DOHH2 (cell line): ENCODE measurements around the gene ADAMTSL1.

Experiments used
- H3F3A ChIP-seq: fragments of 200-600 bp; sonication (generic), shearing (Covaris generic); 2 replicates; pipeline ENCODE4 v1.6.0; 2016; ENCODE audit warnings: antibody characterized with exemption, mild to moderate bottlenecking; ENCODE audit not compliant: control insufficient read depth, insufficient read depth
- H3K27ac ChIP-seq: fragments of 200-600 bp; sonication (generic); 2 replicates; pipeline ENCODE4 v1.5.1; 2014; ENCODE audit warnings: low read depth, mild to moderate bottlenecking, low read length, moderate library complexity
- H3K27me3 ChIP-seq: fragments of 200-600 bp; sonication (generic); 2 replicates; pipeline ENCODE4 v1.6.1; 2014; ENCODE audit warnings: mild to moderate bottlenecking, low read length, mixed read lengths; ENCODE audit not compliant: control insufficient read depth
- H3K36me3 ChIP-seq: fragments of 200-600 bp; sonication (generic); 2 replicates; pipeline ENCODE4 v1.6.1; 2014; ENCODE audit warnings: mild to moderate bottlenecking, low read length, moderate library complexity, mixed read lengths; ENCODE audit not compliant: control insufficient read depth
- H3K4me1 ChIP-seq: fragments of 200-600 bp; sonication (generic); 2 replicates; pipeline ENCODE4 v1.6.1; 2014; ENCODE audit warnings: mild to moderate bottlenecking, low read length, mixed read lengths; ENCODE audit not compliant: control insufficient read depth
- H3K4me2 ChIP-seq: fragments of 200-600 bp; sonication (generic); 2 replicates; pipeline ENCODE4 v1.6.0; 2014; ENCODE audit warnings: mild to moderate bottlenecking, low read length, moderate library complexity
- H3K4me3 ChIP-seq: fragments of 200-600 bp; sonication (generic); 2 replicates; pipeline ENCODE4 v1.5.1; 2014; ENCODE audit warnings: mild to moderate bottlenecking, low read length, mixed read lengths
- H3K79me2 ChIP-seq: fragments of 200-600 bp; sonication (generic); 2 replicates; pipeline ENCODE4 v1.6.1; 2014; ENCODE audit warnings: mild to moderate bottlenecking, low read length, mixed read lengths; ENCODE audit not compliant: control insufficient read depth
- H3K9me2 ChIP-seq: fragments of 200-600 bp; sonication (generic); replicated peaks from 2 replicates; pipeline ENCODE4 v1.6.1; 2014; ENCODE audit warnings: mild to moderate bottlenecking, low read length, mixed read lengths; ENCODE audit not compliant: control insufficient read depth
- H3K9me3 ChIP-seq: fragments of 200-600 bp; sonication (generic); 2 replicates; pipeline ENCODE4 v1.6.1; 2014; ENCODE audit warnings: antibody characterized with exemption, low read length, mixed read lengths; ENCODE audit not compliant: control insufficient read depth, insufficient read depth
- H4K20me1 ChIP-seq: fragments of 200-600 bp; sonication (generic); 2 replicates; pipeline ENCODE4 v1.6.0; 2014; ENCODE audit warnings: low read depth, mild to moderate bottlenecking, antibody characterized with exemption, low read length, moderate library complexity; ENCODE audit not compliant: control insufficient read depth, insufficient read depth
- CTCF ChIP-seq: fragments of 200-600 bp; sonication (generic); IDR thresholded peaks from one replicate; pipeline ENCODE4 v1.5.1; 2014; ENCODE audit warnings: antibody characterized with exemption, mild to moderate bottlenecking, low read depth, low read length; ENCODE audit not compliant: poor library complexity, severe bottlenecking
- EZH2phosphoT487 ChIP-seq: fragments of 200-600 bp; sonication (generic); IDR thresholded peaks from 2 replicates; pipeline ENCODE4 v1.6.1; 2017; ENCODE audit warnings: borderline replicate concordance, mild to moderate bottlenecking, antibody characterized with exemption, low read length, moderate library complexity, mixed read lengths

The ADAMTSL1 gene

GRCh38 chr9:18795947-18796671 is 322.2 kb downstream of the ADAMTSL1 start:
- Histone ChIP-seq H3F3A (no peaks in the 10 kb centered on the region), H3K27me3 (no peaks in the 10 kb centered on the region; the same call in 1 of the 2 replicates), H3K4me1 (no peaks in the 10 kb centered on the region), H3K27ac (no peak overlapping the region), H3K36me3 (no peaks in the 10 kb centered on the region), H3K79me2 (no peaks in the 10 kb centered on the region), H4K20me1 (no peaks in the 10 kb centered on the region), H3K9me3 (no peaks in the 10 kb centered on the region), H3K9me2 (no peaks in the 10 kb centered on the region), H3K4me2 (no peak overlapping the region), H3K4me3 (no peak overlapping the region)
- TF ChIP-seq CTCF (no peak), EZH2phosphoT487 (no peak)

GRCh38 chr9:18796696-18797270 is 322.8 kb downstream of the ADAMTSL1 start:
- Histone ChIP-seq H4K20me1 (no peaks in the 10 kb centered on the region), H3K36me3 (no peaks in the 10 kb centered on the region), H3K4me1 (no peaks in the 10 kb centered on the region), H3K4me2 (no peak overlapping the region), H3K79me2 (no peaks in the 10 kb centered on the region), H3F3A (no peaks in the 10 kb centered on the region), H3K27ac (no peak overlapping the region), H3K9me3 (no peaks in the 10 kb centered on the region), H3K4me3 (no peak overlapping the region), H3K27me3 (no peaks in the 10 kb centered on the region; the same call in 1 of the 2 replicates), H3K9me2 (no peaks in the 10 kb centered on the region)
- TF ChIP-seq EZH2phosphoT487 (no peak), CTCF (no peak)

- H3K4me2 ChIP-seq, result no peak overlapping the region
- TF ChIP-seq EZH2phosphoT487, result no peak
- TF ChIP-seq CTCF, result no peak
- H4K20me1 ChIP-seq, result no peaks in the 10 kb centered on the region
These were observed 324.2 kb downstream of the ADAMTSL1 start for GRCh38 chr9:18798106-18798505.

More at GRCh38 chr9:18798106-18798505, 324.2 kb downstream of the ADAMTSL1 start:
- Histone ChIP-seq H3K9me2 (no peaks in the 10 kb centered on the region), H3K4me3 (no peak overlapping the region), H3K4me1 (no peaks in the 10 kb centered on the region), H3K27ac (no peak overlapping the region), H3F3A (no peaks in the 10 kb centered on the region), H3K36me3 (no peaks in the 10 kb centered on the region), H3K27me3 (no peaks in the 10 kb centered on the region), H3K79me2 (no peaks in the 10 kb centered on the region), H3K9me3 (no peaks in the 10 kb centered on the region)
